GM13976 (cell line): Measurements from ENCODE around the gene CCDC106.

Experiments used
- DNase-seq: peaks from one replicate; pipeline ENCODE4 v3.0.0; 2012; ENCODE audit warnings: low spot score
- in situ Hi-C: fragments of 300-500 bp; cut with MboI; formaldehyde crosslinking; loops from one replicate; pipeline ENCODE4 v1.12.0; 2022; ENCODE audit warnings: low sequenced_read_pairs, mixed read lengths, inconsistent platforms; ENCODE audit not compliant: unreplicated experiment
- TF ChIP-seq, protein P1 (sequence below): IDR thresholded peaks from 2 replicates; pipeline ENCODE4 v1.5.1; 2012; ENCODE audit warnings: borderline replicate concordance, mild to moderate bottlenecking; ENCODE audit not compliant: insufficient read depth; ENCODE audit errors: extremely low read depth, missing control alignments, control extremely low read depth

CCDC106 gene

DNA sequence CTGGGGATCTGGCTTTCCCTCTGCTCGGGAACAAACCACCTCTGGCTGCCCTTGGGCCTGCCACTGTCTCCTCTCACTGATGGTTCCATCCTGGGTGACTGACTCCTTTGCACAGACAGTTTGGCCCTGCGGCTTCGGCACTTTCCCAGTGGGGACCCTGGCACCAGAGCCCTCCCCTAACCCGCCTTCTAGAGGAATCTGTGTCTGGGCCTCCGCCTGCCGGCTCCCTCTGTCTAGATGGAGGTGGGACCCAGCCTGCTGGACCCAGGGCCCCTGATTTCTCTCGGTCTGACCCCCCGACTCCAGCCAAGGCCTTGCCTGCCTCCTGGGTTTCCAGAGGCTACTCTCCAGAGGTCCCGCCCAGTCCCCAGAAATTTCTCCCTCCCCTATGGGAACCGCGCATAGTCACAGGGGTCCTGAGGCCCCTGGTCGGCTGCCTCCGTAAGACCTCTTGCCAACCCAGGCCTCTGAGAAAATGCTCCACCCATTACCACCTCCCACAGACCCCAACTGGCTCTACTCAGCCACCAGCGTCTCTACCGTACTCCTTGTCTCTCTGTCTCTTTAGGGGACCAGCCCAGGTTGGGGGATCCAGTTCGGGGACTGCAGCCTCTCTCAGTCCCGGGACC is 2.7 kb downstream of the CCDC106 start:
- in situ Hi-C loops, result no loop called here
- no peak for DNase-seq
- TF ChIP-seq, protein P1, sequence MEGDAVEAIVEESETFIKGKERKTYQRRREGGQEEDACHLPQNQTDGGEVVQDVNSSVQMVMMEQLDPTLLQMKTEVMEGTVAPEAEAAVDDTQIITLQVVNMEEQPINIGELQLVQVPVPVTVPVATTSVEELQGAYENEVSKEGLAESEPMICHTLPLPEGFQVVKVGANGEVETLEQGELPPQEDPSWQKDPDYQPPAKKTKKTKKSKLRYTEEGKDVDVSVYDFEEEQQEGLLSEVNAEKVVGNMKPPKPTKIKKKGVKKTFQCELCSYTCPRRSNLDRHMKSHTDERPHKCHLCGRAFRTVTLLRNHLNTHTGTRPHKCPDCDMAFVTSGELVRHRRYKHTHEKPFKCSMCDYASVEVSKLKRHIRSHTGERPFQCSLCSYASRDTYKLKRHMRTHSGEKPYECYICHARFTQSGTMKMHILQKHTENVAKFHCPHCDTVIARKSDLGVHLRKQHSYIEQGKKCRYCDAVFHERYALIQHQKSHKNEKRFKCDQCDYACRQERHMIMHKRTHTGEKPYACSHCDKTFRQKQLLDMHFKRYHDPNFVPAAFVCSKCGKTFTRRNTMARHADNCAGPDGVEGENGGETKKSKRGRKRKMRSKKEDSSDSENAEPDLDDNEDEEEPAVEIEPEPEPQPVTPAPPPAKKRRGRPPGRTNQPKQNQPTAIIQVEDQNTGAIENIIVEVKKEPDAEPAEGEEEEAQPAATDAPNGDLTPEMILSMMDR, result no peak

DNA sequence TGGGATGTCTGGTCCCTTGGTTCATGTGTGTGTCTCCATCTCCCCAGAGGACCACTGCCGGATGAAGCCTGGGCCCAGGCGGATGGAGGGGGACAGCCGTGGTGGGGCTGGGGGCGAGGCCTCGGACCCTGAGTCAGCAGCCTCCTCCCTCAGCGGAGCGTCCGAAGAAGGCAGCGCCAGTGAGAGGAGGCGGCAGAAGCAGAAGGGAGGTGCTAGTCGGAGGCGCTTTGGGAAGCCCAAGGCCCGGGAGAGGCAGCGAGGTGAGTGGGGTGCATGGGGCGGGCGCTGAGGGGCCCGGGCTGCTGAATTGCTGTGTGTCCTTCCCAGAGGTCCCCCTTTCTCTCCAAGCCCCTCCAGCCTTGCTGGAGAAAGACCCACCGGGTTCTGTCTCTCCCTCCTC is 3.2 kb downstream of the CCDC106 start:
- TF ChIP-seq, protein P1, result no peak
- DNase-seq, result no peak
- in situ Hi-C loops, result no loop called here

GRCh38 chr19:55652311-55653128 is 4.5 kb downstream of the CCDC106 start:
- no peak for DNase-seq
- in situ Hi-C loops, result no loop called here
- TF ChIP-seq, protein P1, result no peak

GRCh38 chr19:55653651-55654322 is 5.8 kb downstream of the CCDC106 start:
- TF ChIP-seq, protein P1, result peak; percentile 100
- in situ Hi-C loops, result no loop called here
- DNase-seq, result peak; percentile 92

- peak; percentile 94 for DNase-seq
- TF ChIP-seq, protein P1, result no peak
- in situ Hi-C loops, result no loop called here
These were observed 6.4 kb downstream of the CCDC106 start for GRCh38 chr19:55654323-55654867.

- peak; percentile 97 for DNase-seq
- TF ChIP-seq, protein P1, result no peak
- in situ Hi-C loops, result no loop called here
These were observed 7.0 kb downstream of the CCDC106 start, which contains the start of gene U2AF2 for GRCh38 chr19:55654868-55655647. U2AF2 (plus strand) TSS chr19:55655035; CDS start chr19:55655105, 70 bp downstream.
